CD14-positive monocyte (primary cell): ENCODE results near the gene NTNG2. TPM values are rescaled to one million over a fixed set of nuclear protein-coding genes. Genes with fewer than 3 reads are reported as not detected.
A peak's percentile ranks its signal among the peaks of the same experiment; 100 is the strongest.

Experiments used
- DNase-seq, 3 donors: peaks; one replicate each; pipeline ENCODE4 v3.0.0-alpha.2; 2011 to 2022
- H2AFZ ChIP-seq: 2 replicates; pipeline ENCODE4 v1.6.0; 2012; ENCODE audit warnings: mild to moderate bottlenecking, low read depth, low read length, inconsistent platforms; ENCODE audit not compliant: insufficient read depth, poor library complexity, severe bottlenecking
- H3K27ac ChIP-seq, 2 donors: 1 replicate in 1 of 2; 2 replicates in 1 of 2; pipeline ENCODE4 v1.5.1; 2012 to 2013; ENCODE audit warnings: low read length in 2 of 2, control low read depth in 1 of 2, inconsistent platforms in 1 of 2, low read depth in 1 of 2, mild to moderate bottlenecking in 1 of 2
- H3K27me3 ChIP-seq, 2 donors: one replicate each; pipeline versions ENCODE4 v1.6.0 to v1.6.1; 2011 to 2013; ENCODE audit warnings: low read length in 2 of 2; ENCODE audit not compliant: control insufficient read depth in 2 of 2, insufficient read depth in 2 of 2
- H3K36me3 ChIP-seq, 2 donors: replicated peaks in 1 of 2; 1 replicate in 1 of 2; 2 replicates in 1 of 2; pipeline versions ENCODE4 v1.5.1 to v1.6.1; 2012 to 2013; ENCODE audit warnings: low read length in 2 of 2, control low read depth in 1 of 2, inconsistent platforms in 1 of 2, mild to moderate bottlenecking in 1 of 2; ENCODE audit not compliant: insufficient read depth in 2 of 2, control insufficient read depth in 1 of 2
- H3K4me1 ChIP-seq, 2 donors: 1 replicate in 1 of 2; 2 replicates in 1 of 2; pipeline versions ENCODE4 v1.5.1 to v1.6.1; 2012 to 2013; ENCODE audit warnings: low read length in 2 of 2, control low read depth in 1 of 2, inconsistent platforms in 1 of 2, mild to moderate bottlenecking in 1 of 2, moderate library complexity in 1 of 2; ENCODE audit not compliant: insufficient read depth in 2 of 2, control insufficient read depth in 1 of 2
- H3K4me2 ChIP-seq: replicated peaks from 2 replicates; pipeline ENCODE3; 2012; ENCODE audit warnings: low read length, moderate library complexity, mild to moderate bottlenecking; ENCODE audit not compliant: poor library complexity, severe bottlenecking; ENCODE audit errors: extremely low read depth
- H3K4me3 ChIP-seq, 3 experiments: fragments of 200-600 bp in 1 of 3; sonication (generic) in 1 of 3; replicated peaks in 1 of 3; 1 replicate in 2 of 3; 2 replicates in 1 of 3; pipeline ENCODE4 v1.5.1; 2011 to 2013; ENCODE audit warnings: low read length in 3 of 3, mild to moderate bottlenecking in 3 of 3, control low read depth in 2 of 3, low read depth in 2 of 3, inconsistent platforms in 1 of 3, moderate library complexity in 1 of 3
- H3K79me2 ChIP-seq: 2 replicates; pipeline ENCODE4 v1.6.0; 2012; ENCODE audit warnings: mild to moderate bottlenecking, control low read depth, inconsistent platforms, low read length, moderate library complexity; ENCODE audit not compliant: insufficient read depth
- H3K9ac ChIP-seq: 2 replicates; pipeline ENCODE4 v1.6.0; 2017; ENCODE audit warnings: low read length, mild to moderate bottlenecking; ENCODE audit not compliant: insufficient read depth, poor library complexity, severe bottlenecking
- H3K9me3 ChIP-seq, 2 donors: replicated peaks in 1 of 2; 1 replicate in 1 of 2; 2 replicates in 1 of 2; pipeline versions ENCODE4 v1.5.1 to v1.6.1; 2012 to 2013; ENCODE audit warnings: low read length in 2 of 2, control low read depth in 1 of 2; ENCODE audit not compliant: control insufficient read depth in 1 of 2, insufficient read depth in 1 of 2
- H4K20me1 ChIP-seq: 2 replicates; pipeline ENCODE4 v1.6.0; 2012; ENCODE audit warnings: mild to moderate bottlenecking, low read length, control low read depth, moderate library complexity; ENCODE audit not compliant: insufficient read depth
- H3K27ac Mint-ChIP-seq, 7 donors: one replicate each; pipeline ENCODE4 v1.8.0; 2020; ENCODE audit warnings: mild to moderate bottlenecking in 7 of 7, mixed read lengths in 7 of 7, moderate library complexity in 6 of 7, inconsistent platforms in 2 of 7
- H3K27me3 Mint-ChIP-seq, 3 donors: one replicate each; pipeline ENCODE4 v1.8.0; 2021 to 2022; ENCODE audit warnings: low read depth in 3 of 3, mild to moderate bottlenecking in 3 of 3, mixed read lengths in 3 of 3, moderate library complexity in 3 of 3, inconsistent platforms in 1 of 3
- H3K36me3 Mint-ChIP-seq, 2 donors: one replicate each; pipeline ENCODE4 v1.8.0; 2020; ENCODE audit warnings: mixed read lengths in 2 of 2, inconsistent platforms in 1 of 2, mild to moderate bottlenecking in 1 of 2
- H3K4me1 Mint-ChIP-seq: one replicate; pipeline ENCODE4 v1.8.0; 2020; ENCODE audit warnings: mild to moderate bottlenecking, mixed read lengths
- H3K4me3 Mint-ChIP-seq, 2 donors: one replicate each; pipeline ENCODE4 v1.8.0; 2020; ENCODE audit warnings: mild to moderate bottlenecking in 2 of 2, mixed read lengths in 2 of 2, moderate library complexity in 1 of 2
- H3K9me3 Mint-ChIP-seq, 7 donors: one replicate each; pipeline ENCODE4 v1.8.0; 2020 to 2022; ENCODE audit warnings: mixed read lengths in 7 of 7, mild to moderate bottlenecking in 6 of 7, moderate library complexity in 6 of 7, inconsistent platforms in 2 of 7
- WGBS: methylation state at CpG from one replicate; pipeline ENCODE4 v1.1.5; 2013; ENCODE audit warnings: missing lambda C conversion rate; ENCODE audit not compliant: insufficient coverage; 5-methylcytosine and 5-hydroxymethylcytosine counted together
- intact Hi-C, 2 donors: fragments of 100-400 bp; cut with micrococcal nuclease; formaldehyde crosslinking; loops; one replicate each; pipeline versions ENCODE4 v1.15.0 to v1.15.1; 2023
- polyA plus RNA-seq, 3 donors: library from polyadenylated mRNA; depleted of rRNA in 1 of 3; unstranded in 2 of 3; stranded (reverse) in 1 of 3; fragments of 300-500 nt in 2 of 3; fragments of >200 nt in 1 of 3; fragmentation: Illumina TruSeq in 2 of 3; gene quantifications; 1 replicate in 2 of 3; 2 replicates in 1 of 3; pipeline ENCODE4 v1.2.3, GENCODE V29; 2012 to 2021
- TF ChIP-seq, protein P1 (sequence below): fragments of 200-600 bp; IDR thresholded peaks from one replicate; pipeline ENCODE4 v1.8.0; 2022; ENCODE audit warnings: antibody characterized with exemption, mild to moderate bottlenecking

Gene NTNG2
- polyA plus RNA-seq, 3 donors: 2.1 to 10.0 (median 5.0) TPM

DNA sequence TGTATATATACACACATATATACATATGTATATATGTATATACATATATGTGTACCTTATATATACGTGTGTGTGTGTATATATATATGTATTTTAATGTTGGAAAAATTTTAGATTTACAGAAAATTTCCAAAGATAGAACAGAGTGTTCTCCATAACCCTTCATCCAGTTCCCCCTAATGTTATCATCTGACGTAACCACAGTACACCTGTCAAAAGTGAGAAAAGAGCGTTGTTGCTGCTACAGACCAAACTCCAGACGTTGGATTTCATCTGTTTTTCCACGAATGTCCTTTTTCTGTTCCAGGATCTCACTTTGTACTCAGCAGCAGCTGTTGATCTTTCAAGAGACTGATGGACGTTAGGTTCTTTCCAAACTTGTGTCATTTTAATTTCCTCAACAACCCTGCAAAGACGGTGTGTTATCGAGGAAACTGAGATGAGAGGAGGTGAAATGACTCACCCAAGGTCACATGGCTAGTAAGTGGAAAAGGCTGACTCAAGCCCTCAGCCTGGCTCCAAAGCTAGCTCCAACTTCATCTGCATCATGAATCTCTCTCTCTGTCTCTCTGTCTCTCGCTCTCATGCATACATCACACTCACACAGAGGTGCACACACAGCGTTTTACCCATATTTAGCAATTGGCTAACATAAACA, 17.0 kb upstream of the NTNG2 start:
- no peaks in the 10 kb centered on the region for H3K36me3 ChIP-seq
- H3K4me2 ChIP-seq: no peak overlapping the region
- no peak overlapping the region for H3K27ac ChIP-seq
- no peaks in the 10 kb centered on the region for H3K79me2 ChIP-seq
- peak in 1 of 3 donors; percentile 34 for DNase-seq
- peaks cover 0 to 10% (median 0%) of the 10 kb centered on the region in 7 donors for H3K9me3 Mint-ChIP-seq
- H3K27me3 Mint-ChIP-seq: peaks cover 35 to 50% (median 45%) of the 10 kb centered on the region in 3 donors
- H2AFZ ChIP-seq: no peak overlapping the region
- H3K9ac ChIP-seq: no peak overlapping the region
- no peaks in the 10 kb centered on the region for H3K9me3 ChIP-seq
- H3K27ac Mint-ChIP-seq: no peak overlapping the region
- 87% methylated on average over 5 of the region's 10 CpGs for WGBS
- H3K4me1 ChIP-seq: peaks cover 3 to 9% of the 10 kb centered on the region in 2 donors
- TF ChIP-seq, protein P1, sequence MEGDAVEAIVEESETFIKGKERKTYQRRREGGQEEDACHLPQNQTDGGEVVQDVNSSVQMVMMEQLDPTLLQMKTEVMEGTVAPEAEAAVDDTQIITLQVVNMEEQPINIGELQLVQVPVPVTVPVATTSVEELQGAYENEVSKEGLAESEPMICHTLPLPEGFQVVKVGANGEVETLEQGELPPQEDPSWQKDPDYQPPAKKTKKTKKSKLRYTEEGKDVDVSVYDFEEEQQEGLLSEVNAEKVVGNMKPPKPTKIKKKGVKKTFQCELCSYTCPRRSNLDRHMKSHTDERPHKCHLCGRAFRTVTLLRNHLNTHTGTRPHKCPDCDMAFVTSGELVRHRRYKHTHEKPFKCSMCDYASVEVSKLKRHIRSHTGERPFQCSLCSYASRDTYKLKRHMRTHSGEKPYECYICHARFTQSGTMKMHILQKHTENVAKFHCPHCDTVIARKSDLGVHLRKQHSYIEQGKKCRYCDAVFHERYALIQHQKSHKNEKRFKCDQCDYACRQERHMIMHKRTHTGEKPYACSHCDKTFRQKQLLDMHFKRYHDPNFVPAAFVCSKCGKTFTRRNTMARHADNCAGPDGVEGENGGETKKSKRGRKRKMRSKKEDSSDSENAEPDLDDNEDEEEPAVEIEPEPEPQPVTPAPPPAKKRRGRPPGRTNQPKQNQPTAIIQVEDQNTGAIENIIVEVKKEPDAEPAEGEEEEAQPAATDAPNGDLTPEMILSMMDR: no peak
- H3K4me3 Mint-ChIP-seq: no peak overlapping the region
- no peaks in the 10 kb centered on the region for H4K20me1 ChIP-seq
- H3K36me3 Mint-ChIP-seq: no peaks in the 10 kb centered on the region
- H3K4me1 Mint-ChIP-seq: peaks cover 10% of the 10 kb centered on the region
- H3K27me3 ChIP-seq: peaks cover 0 to 26% of the 10 kb centered on the region in 2 donors
- no peak overlapping the region for H3K4me3 ChIP-seq
- intact Hi-C loops: no loop called here

DNA sequence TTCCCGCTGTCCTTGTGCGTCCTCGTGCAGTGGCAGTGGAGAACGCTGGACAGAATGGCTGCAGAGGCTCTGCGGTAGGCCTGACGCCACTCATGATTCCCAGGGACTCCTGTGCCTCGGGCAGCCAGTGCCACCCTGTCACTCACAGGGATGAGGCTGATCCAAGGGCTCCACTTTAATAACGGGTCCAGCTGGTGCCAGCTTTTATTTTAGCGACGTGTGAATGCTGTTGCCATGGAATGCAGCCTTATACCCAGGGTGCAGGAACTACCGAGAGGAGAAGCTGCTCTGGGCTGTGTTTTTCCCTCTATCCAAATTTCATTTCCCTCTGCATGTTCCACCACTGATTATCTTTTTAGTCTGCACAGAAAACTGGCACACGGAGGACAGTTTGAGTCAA, 15.8 kb upstream of the NTNG2 start:
- Histone ChIP-seq H3K9ac (no peak overlapping the region), H3K27ac (no peak overlapping the region), H3K4me2 (no peak overlapping the region), H3K27me3 (peaks cover 0 to 17% of the 10 kb centered on the region in 2 donors), H4K20me1 (no peaks in the 10 kb centered on the region), H3K79me2 (no peaks in the 10 kb centered on the region), H3K4me3 (no peak overlapping the region), H2AFZ (no peak overlapping the region), H3K9me3 (no peaks in the 10 kb centered on the region), H3K4me1 (peaks cover 3 to 9% of the 10 kb centered on the region in 2 donors), H3K36me3 (no peaks in the 10 kb centered on the region)
- Mint-ChIP-seq H3K4me3 (no peak overlapping the region), H3K27ac (no peak overlapping the region), H3K27me3 (peaks cover 24 to 41% (median 38%) of the 10 kb centered on the region in 3 donors), H3K9me3 (peaks cover 0 to 7% (median 0%) of the 10 kb centered on the region in 7 donors), H3K36me3 (no peaks in the 10 kb centered on the region), H3K4me1 (peaks cover 10% of the 10 kb centered on the region)
- no peak for DNase-seq
- intact Hi-C loops: no loop called here
- WGBS: 95% methylated on average over 11 of the region's 12 CpGs
- TF ChIP-seq, protein P1: no peak
